Gastrocnemius medialis (tissue), 4 donors: ENCODE data around the gene TAGLN2.

Experiments used
- POLR2A ChIP-seq, 2 donors: fragments of 450-650 bp; IDR thresholded peaks; one replicate each; pipeline ENCODE4 v1.6.1; 2017; ENCODE audit warnings: antibody characterized with exemption in 2 of 2, mild to moderate bottlenecking in 2 of 2, moderate library complexity in 2 of 2
- TF ChIP-seq, protein P1 (sequence below), 5 experiments: fragments of 450-650 bp in 3 of 5; fragments of 200-600 bp in 2 of 5; sonication (generic) in 2 of 5; IDR thresholded peaks in 4 of 5; conservative IDR thresholded peaks in 1 of 5; 1 replicate in 4 of 5; 2 replicates in 1 of 5; pipeline ENCODE4 v1.5.1; 2016 to 2019; ENCODE audit warnings: antibody characterized with exemption in 5 of 5, mild to moderate bottlenecking in 3 of 5, moderate library complexity in 3 of 5

DNA sequence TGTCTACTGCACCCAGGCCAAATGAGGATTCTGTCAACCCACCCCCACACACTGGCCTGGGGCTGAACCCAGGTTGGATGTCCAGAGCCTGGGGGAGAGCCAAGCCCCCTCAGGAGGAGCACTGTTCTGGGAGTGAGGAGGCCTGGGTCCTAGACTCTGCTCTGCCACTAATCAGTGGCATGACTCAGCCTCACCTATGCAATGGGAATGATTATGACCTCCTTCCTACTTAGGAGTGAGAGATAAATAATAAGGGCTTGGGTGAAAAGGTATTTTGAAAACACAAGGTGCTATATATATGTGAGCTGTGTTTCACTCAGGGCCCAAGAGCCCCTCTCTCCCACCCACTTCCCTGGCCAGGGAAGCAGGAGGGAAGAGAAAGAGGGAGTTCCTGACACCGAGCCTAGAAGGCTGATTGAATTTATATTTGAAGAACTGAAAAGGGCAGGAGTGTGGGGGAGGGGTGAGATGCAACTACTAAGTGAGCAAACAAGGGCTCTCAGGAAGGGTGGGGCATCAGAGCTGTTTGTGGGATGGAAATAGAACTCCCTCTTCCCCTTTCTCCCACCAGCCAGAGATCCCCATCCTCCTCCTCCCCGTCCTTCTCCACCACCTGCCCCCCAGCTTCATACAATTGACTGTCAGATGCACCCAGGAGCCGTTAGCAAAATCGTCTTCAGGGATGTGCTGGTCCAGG lies 11.9 kb upstream of the TAGLN2 start:
- TF ChIP-seq, protein P1, sequence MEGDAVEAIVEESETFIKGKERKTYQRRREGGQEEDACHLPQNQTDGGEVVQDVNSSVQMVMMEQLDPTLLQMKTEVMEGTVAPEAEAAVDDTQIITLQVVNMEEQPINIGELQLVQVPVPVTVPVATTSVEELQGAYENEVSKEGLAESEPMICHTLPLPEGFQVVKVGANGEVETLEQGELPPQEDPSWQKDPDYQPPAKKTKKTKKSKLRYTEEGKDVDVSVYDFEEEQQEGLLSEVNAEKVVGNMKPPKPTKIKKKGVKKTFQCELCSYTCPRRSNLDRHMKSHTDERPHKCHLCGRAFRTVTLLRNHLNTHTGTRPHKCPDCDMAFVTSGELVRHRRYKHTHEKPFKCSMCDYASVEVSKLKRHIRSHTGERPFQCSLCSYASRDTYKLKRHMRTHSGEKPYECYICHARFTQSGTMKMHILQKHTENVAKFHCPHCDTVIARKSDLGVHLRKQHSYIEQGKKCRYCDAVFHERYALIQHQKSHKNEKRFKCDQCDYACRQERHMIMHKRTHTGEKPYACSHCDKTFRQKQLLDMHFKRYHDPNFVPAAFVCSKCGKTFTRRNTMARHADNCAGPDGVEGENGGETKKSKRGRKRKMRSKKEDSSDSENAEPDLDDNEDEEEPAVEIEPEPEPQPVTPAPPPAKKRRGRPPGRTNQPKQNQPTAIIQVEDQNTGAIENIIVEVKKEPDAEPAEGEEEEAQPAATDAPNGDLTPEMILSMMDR (IDR thresholded peaks at IDR 0.05 in 4 of 5, conservative IDR thresholded peaks at IDR 0.05 in 1 of 5), result no peak
- TF ChIP-seq POLR2A (IDR thresholded peaks at IDR 0.05), result no peak
